Measurements from ENCODE around the gene PFKFB4. TPM values are rescaled to one million over a fixed set of nuclear protein-coding genes. Genes with fewer than 3 reads are reported as not detected.
"Not testable (repeated sequence)": the region's sequence is repeated elsewhere in the genome, so short reads cannot be mapped to it uniquely, and the experiment has no call there.

The PFKFB4 gene
- polyA plus RNA-seq, 1 donor: 17.3 TPM

- WGBS (ENCODE audit: insufficient coverage, low lambda C conversion rate): no CpG with 5 or more reads among the region's 11 CpGs
- Histone ChIP-seq H3K4me3 (ENCODE audit: low read length) (no peak overlapping the region), H3K9me3 (ENCODE audit: control insufficient read depth, low read depth, low read length) (no peaks in the 10 kb centered on the region), H3K36me3 (ENCODE audit: control insufficient read depth, insufficient read depth, low read length) (peaks cover 11% of the 10 kb centered on the region), H3K27me3 (ENCODE audit: control insufficient read depth, insufficient read depth, low read length) (no peaks in the 10 kb centered on the region), H3K4me1 (ENCODE audit: control insufficient read depth, insufficient read depth, low read length) (peaks cover 35% of the 10 kb centered on the region), H3K27ac (ENCODE audit: low read length) (peak overlapping the region; percentile 95)
- DNase-seq: no peak
These were observed 81.4 kb downstream of the PFKFB4 start for GRCh38 chr3:48475188-48475587.

GRCh38 chr3:48474619-48475018 is 82.0 kb downstream of the PFKFB4 start:
- DNase-seq: peak; percentile 58 to 75
- H3K27ac ChIP-seq (ENCODE audit: low read length): peak overlapping the region; percentile 95

GRCh38 chr3:48474031-48474430 is 82.6 kb downstream of the PFKFB4 start:
- not testable (repeated sequence) for H3K27me3 ChIP-seq (ENCODE audit: control insufficient read depth, insufficient read depth, low read length); DNase-seq; H3K9me3 ChIP-seq (ENCODE audit: control insufficient read depth, low read depth, low read length); H3K4me3 ChIP-seq (ENCODE audit: low read length)
- peaks cover 45% of the 10 kb centered on the region for H3K4me1 ChIP-seq (ENCODE audit: control insufficient read depth, insufficient read depth, low read length)
- H3K36me3 ChIP-seq (ENCODE audit: control insufficient read depth, insufficient read depth, low read length): peaks cover 19% of the 10 kb centered on the region
- WGBS (ENCODE audit: insufficient coverage, low lambda C conversion rate): no CpG with 5 or more reads among the region's 4 CpGs
- peak overlapping the region; percentile 95 for H3K27ac ChIP-seq (ENCODE audit: low read length)

More at GRCh38 chr3:48474619-48475018, 82.0 kb downstream of the PFKFB4 start:
- no peaks in the 10 kb centered on the region for H3K9me3 ChIP-seq (ENCODE audit: control insufficient read depth, low read depth, low read length)
- H3K4me1 ChIP-seq (ENCODE audit: control insufficient read depth, insufficient read depth, low read length): peaks cover 40% of the 10 kb centered on the region
- H3K36me3 ChIP-seq (ENCODE audit: control insufficient read depth, insufficient read depth, low read length): peaks cover 15% of the 10 kb centered on the region
- 80% methylated on average over 1 of the region's 4 CpGs for WGBS (ENCODE audit: insufficient coverage, low lambda C conversion rate)
- no peaks in the 10 kb centered on the region for H3K27me3 ChIP-seq (ENCODE audit: control insufficient read depth, insufficient read depth, low read length)
- H3K4me3 ChIP-seq (ENCODE audit: low read length): no peak overlapping the region

GRCh38 chr3:48473617-48473952 is 83.0 kb downstream of the PFKFB4 start:
- peak overlapping the region; percentile 95 for H3K27ac ChIP-seq (ENCODE audit: low read length)
- no peaks in the 10 kb centered on the region for H3K27me3 ChIP-seq (ENCODE audit: control insufficient read depth, insufficient read depth, low read length)
- H3K36me3 ChIP-seq (ENCODE audit: control insufficient read depth, insufficient read depth, low read length): peaks cover 21% of the 10 kb centered on the region
- no peak overlapping the region for H3K4me3 ChIP-seq (ENCODE audit: low read length)
- no peaks in the 10 kb centered on the region for H3K9me3 ChIP-seq (ENCODE audit: control insufficient read depth, low read depth, low read length)
- WGBS (ENCODE audit: insufficient coverage, low lambda C conversion rate): 100% methylated on average over 1 of the region's 5 CpGs
- peaks cover 47% of the 10 kb centered on the region for H3K4me1 ChIP-seq (ENCODE audit: control insufficient read depth, insufficient read depth, low read length)
- no peak for DNase-seq

- Histone ChIP-seq H3K4me3 (ENCODE audit: low read length) (peak overlapping the region; percentile 69), H3K9me3 (ENCODE audit: control insufficient read depth, low read depth, low read length) (no peaks in the 10 kb centered on the region), H3K4me1 (ENCODE audit: control insufficient read depth, insufficient read depth, low read length) (peaks cover 53% of the 10 kb centered on the region), H3K27me3 (ENCODE audit: control insufficient read depth, insufficient read depth, low read length) (no peaks in the 10 kb centered on the region), H3K36me3 (ENCODE audit: control insufficient read depth, insufficient read depth, low read length) (peaks cover 26% of the 10 kb centered on the region), H3K27ac (ENCODE audit: low read length) (peak overlapping the region; percentile 95)
- WGBS (ENCODE audit: insufficient coverage, low lambda C conversion rate): no CpG with 5 or more reads among the region's 17 CpGs
- peak; percentile 95 to 99 for DNase-seq
These were observed 83.5 kb downstream of the PFKFB4 start for GRCh38 chr3:48472923-48473616.

- Histone ChIP-seq H3K36me3 (ENCODE audit: control insufficient read depth, insufficient read depth, low read length) (peaks cover 30% of the 10 kb centered on the region), H3K27me3 (ENCODE audit: control insufficient read depth, insufficient read depth, low read length) (no peaks in the 10 kb centered on the region), H3K4me1 (ENCODE audit: control insufficient read depth, insufficient read depth, low read length) (peaks cover 55% of the 10 kb centered on the region), H3K27ac (ENCODE audit: low read length) (peak overlapping the region; percentile 95), H3K9me3 (ENCODE audit: control insufficient read depth, low read depth, low read length) (no peaks in the 10 kb centered on the region), H3K4me3 (ENCODE audit: low read length) (peak overlapping the region; percentile 69)
- no CpG with 5 or more reads among the region's 5 CpGs for WGBS (ENCODE audit: insufficient coverage, low lambda C conversion rate)
- DNase-seq: no peak
These were observed 84.0 kb downstream of the PFKFB4 start for GRCh38 chr3:48472673-48472922.

- no peak overlapping the region for H3K4me3 ChIP-seq (ENCODE audit: low read length)
- peaks cover 40% of the 10 kb centered on the region for H3K36me3 ChIP-seq (ENCODE audit: control insufficient read depth, insufficient read depth, low read length)
- no peaks in the 10 kb centered on the region for H3K9me3 ChIP-seq (ENCODE audit: control insufficient read depth, low read depth, low read length)
- DNase-seq: peak in 1 of 2 donors; percentile 42
- H3K27ac ChIP-seq (ENCODE audit: low read length): peak overlapping the region; percentile 34
- no peaks in the 10 kb centered on the region for H3K27me3 ChIP-seq (ENCODE audit: control insufficient read depth, insufficient read depth, low read length)
- no CpG with 5 or more reads among the region's 1 CpG for WGBS (ENCODE audit: insufficient coverage, low lambda C conversion rate)
- H3K4me1 ChIP-seq (ENCODE audit: control insufficient read depth, insufficient read depth, low read length): peaks cover 78% of the 10 kb centered on the region
These were observed 86.3 kb downstream of the PFKFB4 start for GRCh38 chr3:48470286-48470685.

- Histone ChIP-seq H3K36me3 (ENCODE audit: control insufficient read depth, insufficient read depth, low read length) (peaks cover 43% of the 10 kb centered on the region), H3K27ac (ENCODE audit: low read length) (peak overlapping the region; percentile 34), H3K4me1 (ENCODE audit: control insufficient read depth, insufficient read depth, low read length) (peaks cover 76% of the 10 kb centered on the region), H3K9me3 (ENCODE audit: control insufficient read depth, low read depth, low read length) (no peaks in the 10 kb centered on the region), H3K4me3 (ENCODE audit: low read length) (no peak overlapping the region), H3K27me3 (ENCODE audit: control insufficient read depth, insufficient read depth, low read length) (no peaks in the 10 kb centered on the region)
- no peak for DNase-seq
- no CpG with 5 or more reads among the region's 29 CpGs for WGBS (ENCODE audit: insufficient coverage, low lambda C conversion rate)
These were observed 87.3 kb downstream of the PFKFB4 start for GRCh38 chr3:48469046-48469915.

GRCh38 chr3:48468329-48468731 is 88.3 kb downstream of the PFKFB4 start:
- no peak overlapping the region for H3K4me3 ChIP-seq (ENCODE audit: low read length)
- H3K9me3 ChIP-seq (ENCODE audit: control insufficient read depth, low read depth, low read length): no peaks in the 10 kb centered on the region
- WGBS (ENCODE audit: insufficient coverage, low lambda C conversion rate): no CpG with 5 or more reads among the region's 8 CpGs
- H3K27me3 ChIP-seq (ENCODE audit: control insufficient read depth, insufficient read depth, low read length): no peaks in the 10 kb centered on the region
- DNase-seq: peak; percentile 30 to 62
- peaks cover 66% of the 10 kb centered on the region for H3K4me1 ChIP-seq (ENCODE audit: control insufficient read depth, insufficient read depth, low read length)
- H3K36me3 ChIP-seq (ENCODE audit: control insufficient read depth, insufficient read depth, low read length): peaks cover 43% of the 10 kb centered on the region
- H3K27ac ChIP-seq (ENCODE audit: low read length): peak overlapping the region; percentile 18
